GM19328 (cell line): ENCODE results near the gene PRKAR1A.
"Not testable (repeated sequence)": the region's sequence is repeated elsewhere in the genome, so short reads cannot be mapped to it uniquely, and the experiment has no call there.

Source experiments
- ATAC-seq: cut with Tn5 transposase; IDR thresholded peaks from one replicate; pipeline ENCODE4 v1.9.1; 2021; ENCODE audit warnings: mild to moderate bottlenecking, moderate library complexity; ENCODE audit not compliant: unreplicated experiment

The PRKAR1A gene

GRCh38 chr17:68577497-68577821, 65.2 kb downstream of the PRKAR1A start:
- no peak for ATAC-seq

- ATAC-seq: no peak
These were observed 66.0 kb downstream of the PRKAR1A start for GRCh38 chr17:68578236-68578635.

GRCh38 chr17:68579194-68579927, 67.1 kb downstream of the PRKAR1A start:
- no peak for ATAC-seq

- ATAC-seq: no peak
These were observed 68.1 kb downstream of the PRKAR1A start for GRCh38 chr17:68580236-68580770.

GRCh38 chr17:68581863-68582645, 69.8 kb downstream of the PRKAR1A start:
- no peak for ATAC-seq

GRCh38 chr17:68582867-68583266, 70.6 kb downstream of the PRKAR1A start:
- not testable (repeated sequence) for ATAC-seq

- no peak for ATAC-seq
These were observed 72.5 kb downstream of the PRKAR1A start for GRCh38 chr17:68584581-68585303.

GRCh38 chr17:68585643-68586042, 73.4 kb downstream of the PRKAR1A start:
- ATAC-seq: no peak

- no peak for ATAC-seq
These were observed 74.8 kb downstream of the PRKAR1A start for GRCh38 chr17:68587026-68587425.

GRCh38 chr17:68587847-68588246, 75.6 kb downstream of the PRKAR1A start:
- no peak for ATAC-seq

GRCh38 chr17:68588362-68588761, 76.1 kb downstream of the PRKAR1A start:
- no peak for ATAC-seq

GRCh38 chr17:68589086-68589485, 76.9 kb downstream of the PRKAR1A start:
- ATAC-seq: no peak

- no peak for ATAC-seq
These were observed 79.4 kb downstream of the PRKAR1A start for GRCh38 chr17:68591583-68591982.

- no peak for ATAC-seq
These were observed 79.8 kb downstream of the PRKAR1A start for GRCh38 chr17:68592009-68592408.

- ATAC-seq: no peak
These were observed 80.7 kb downstream of the PRKAR1A start for GRCh38 chr17:68592682-68593641.

GRCh38 chr17:68594552-68594951, 82.3 kb downstream of the PRKAR1A start:
- no peak for ATAC-seq

GRCh38 chr17:68595496-68595895, 83.3 kb downstream of the PRKAR1A start:
- ATAC-seq: no peak

- ATAC-seq: no peak
These were observed 83.8 kb downstream of the PRKAR1A start for GRCh38 chr17:68595986-68596385.

GRCh38 chr17:68596411-68596945, 84.2 kb downstream of the PRKAR1A start:
- no peak for ATAC-seq

GRCh38 chr17:68598074-68598473, 85.8 kb downstream of the PRKAR1A start:
- ATAC-seq: no peak
